ENCODE measurements around the gene CLEC5A. TPM values are rescaled to one million over a fixed set of nuclear protein-coding genes. Genes with fewer than 3 reads are reported as not detected.
"Not testable (repeated sequence)": the region's sequence is repeated elsewhere in the genome, so short reads cannot be mapped to it uniquely, and the experiment has no call there.

CLEC5A gene
- total RNA-seq, 1 experiment from 2014 or later = not detected

GRCh38 chr7:141990011-141990725 lies 43.4 kb upstream of the CLEC5A start:
- no peak for ATAC-seq
- H3K36me3 ChIP-seq (ENCODE audit: control insufficient read depth, insufficient read depth, low read length) = no peaks in the 10 kb centered on the region
- in situ Hi-C loops (cut with HindIII; ENCODE audit: low pct_unique_long_range_greater_than_20kb, low sequenced_read_pairs) (no loop called here), intact Hi-C loops (cut with micrococcal nuclease; ENCODE audit: unreplicated experiment) (no loop called here)
- ChIA-PET POLR2A (no interaction called here), CTCF (no interaction called here)
- H3K4me3 ChIP-seq (ENCODE audit: low read depth in 2 of 2, low read length in 2 of 2) = no peak overlapping the region
- H3K27me3 ChIP-seq (ENCODE audit: control insufficient read depth, insufficient read depth, low read length) = no peaks in the 10 kb centered on the region
- H3K4me1 ChIP-seq (ENCODE audit: control insufficient read depth, insufficient read depth, low read length) = no peaks in the 10 kb centered on the region
- TF ChIP-seq TCF7L2 (IDR thresholded peaks at IDR 0.05; ENCODE audit: low read depth, low read length) (no peak), SIN3A (IDR thresholded peaks at IDR 0.05; ENCODE audit: borderline replicate concordance, insufficient read depth, low read depth, low read length) (no peak), CTCF (IDR thresholded peaks at IDR 0.05) (no peak), POLR2AphosphoS5 (IDR thresholded peaks at IDR 0.05; ENCODE audit: low read depth, low read length) (no peak), REST (IDR thresholded peaks at IDR 0.05; ENCODE audit: insufficient read depth in 1 of 2, low read depth in 2 of 2, low read length in 1 of 2) (no peak)
- H3K9me3 ChIP-seq (ENCODE audit: control insufficient read depth, insufficient read depth, low read depth, low read length) = no peaks in the 10 kb centered on the region
- DNase-seq (ENCODE audit: low read depth, low spot score) = no peak
- H3K27ac ChIP-seq (ENCODE audit: low read length) = no peak overlapping the region
- no TSS peak for BruUV-seq (replicated peaks)

- H3K27ac ChIP-seq (ENCODE audit: low read length); H3K27me3 ChIP-seq (ENCODE audit: control insufficient read depth, insufficient read depth, low read length); H3K4me3 ChIP-seq (ENCODE audit: low read depth in 2 of 2, low read length in 2 of 2); CTCF ChIA-PET; H3K36me3 ChIP-seq (ENCODE audit: control insufficient read depth, insufficient read depth, low read length); POLR2A ChIA-PET; in situ Hi-C loops (cut with HindIII; ENCODE audit: low pct_unique_long_range_greater_than_20kb, low sequenced_read_pairs); DNase-seq (ENCODE audit: low read depth, low spot score); H3K9me3 ChIP-seq (ENCODE audit: control insufficient read depth, insufficient read depth, low read depth, low read length); ATAC-seq; intact Hi-C loops (cut with micrococcal nuclease; ENCODE audit: unreplicated experiment); H3K4me1 ChIP-seq (ENCODE audit: control insufficient read depth, insufficient read depth, low read length); BruUV-seq (replicated peaks): not testable (repeated sequence)
These were observed 41.0 kb upstream of the CLEC5A start for GRCh38 chr7:141987803-141988202.

GRCh38 chr7:141986923-141987322 lies 40.1 kb upstream of the CLEC5A start:
- H3K36me3 ChIP-seq (ENCODE audit: control insufficient read depth, insufficient read depth, low read length) = no peaks in the 10 kb centered on the region
- H3K27me3 ChIP-seq (ENCODE audit: control insufficient read depth, insufficient read depth, low read length) = no peaks in the 10 kb centered on the region
- H3K27ac ChIP-seq (ENCODE audit: low read length) = no peak overlapping the region
- ATAC-seq (no peak), DNase-seq (ENCODE audit: low read depth, low spot score) (no peak)
- TF ChIP-seq POLR2AphosphoS5 (IDR thresholded peaks at IDR 0.05; ENCODE audit: low read depth, low read length) (no peak), CTCF (IDR thresholded peaks at IDR 0.05) (no peak), SIN3A (IDR thresholded peaks at IDR 0.05; ENCODE audit: borderline replicate concordance, insufficient read depth, low read depth, low read length) (no peak), REST (IDR thresholded peaks at IDR 0.05; ENCODE audit: insufficient read depth in 1 of 2, low read depth in 2 of 2, low read length in 1 of 2) (no peak), TCF7L2 (IDR thresholded peaks at IDR 0.05; ENCODE audit: low read depth, low read length) (no peak)
- H3K9me3 ChIP-seq (ENCODE audit: control insufficient read depth, insufficient read depth, low read depth, low read length) = no peaks in the 10 kb centered on the region
- POLR2A ChIA-PET = no interaction called here
- CTCF ChIA-PET = no interaction called here
- intact Hi-C loops (cut with micrococcal nuclease; ENCODE audit: unreplicated experiment) (no loop called here), in situ Hi-C loops (cut with HindIII; ENCODE audit: low pct_unique_long_range_greater_than_20kb, low sequenced_read_pairs) (no loop called here)
- H3K4me3 ChIP-seq (ENCODE audit: low read depth in 2 of 2, low read length in 2 of 2) = no peak overlapping the region
- BruUV-seq (replicated peaks) = no TSS peak
- H3K4me1 ChIP-seq (ENCODE audit: control insufficient read depth, insufficient read depth, low read length) = no peaks in the 10 kb centered on the region
